Measurements from ENCODE around the gene ABCD3.

ABCD3 gene

DNA sequence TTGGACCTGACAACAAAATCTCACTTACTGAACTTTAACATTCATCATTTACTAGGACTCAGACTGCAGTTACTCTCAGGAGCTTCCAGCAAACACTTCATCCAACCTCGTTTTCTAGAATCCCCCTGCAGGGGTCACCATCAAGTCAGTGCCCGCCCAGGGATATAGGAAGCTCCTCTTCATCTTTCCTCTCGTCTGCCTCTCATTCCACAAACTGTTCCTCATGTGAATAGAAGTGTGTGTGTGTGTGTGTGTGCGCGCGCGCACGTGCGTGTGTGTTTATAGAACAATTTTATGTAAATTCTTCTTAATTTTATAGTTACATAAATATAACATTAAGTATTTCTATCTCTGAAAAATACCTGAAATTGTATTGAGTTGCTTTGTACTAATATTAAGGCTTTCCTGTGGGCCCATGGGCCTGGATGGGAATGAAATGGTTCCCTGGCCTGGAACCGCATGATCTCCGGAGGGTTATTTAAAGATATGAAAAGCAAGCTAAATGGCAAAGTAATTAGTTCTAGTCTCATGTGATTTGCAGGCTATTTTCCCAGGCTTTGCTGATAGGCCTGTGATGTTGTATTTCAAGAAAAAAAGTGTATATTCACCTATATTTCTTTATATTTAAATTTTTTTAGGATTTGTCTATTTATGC lies 21.7 kb upstream of the ABCD3 start:
- no peaks in the 10 kb centered on the region for H3K9me3 ChIP-seq (replicated peaks; ENCODE audit: insufficient read depth, low read length)
- no peak overlapping the region for H3K27ac ChIP-seq (ENCODE audit: low read length)
- H2AFZ ChIP-seq (ENCODE audit: low read length) = no peak overlapping the region
- no peak overlapping the region for H3K4me2 ChIP-seq (ENCODE audit: low read depth, low read length)
- no peak for DNase-seq
- TF ChIP-seq, protein P1, sequence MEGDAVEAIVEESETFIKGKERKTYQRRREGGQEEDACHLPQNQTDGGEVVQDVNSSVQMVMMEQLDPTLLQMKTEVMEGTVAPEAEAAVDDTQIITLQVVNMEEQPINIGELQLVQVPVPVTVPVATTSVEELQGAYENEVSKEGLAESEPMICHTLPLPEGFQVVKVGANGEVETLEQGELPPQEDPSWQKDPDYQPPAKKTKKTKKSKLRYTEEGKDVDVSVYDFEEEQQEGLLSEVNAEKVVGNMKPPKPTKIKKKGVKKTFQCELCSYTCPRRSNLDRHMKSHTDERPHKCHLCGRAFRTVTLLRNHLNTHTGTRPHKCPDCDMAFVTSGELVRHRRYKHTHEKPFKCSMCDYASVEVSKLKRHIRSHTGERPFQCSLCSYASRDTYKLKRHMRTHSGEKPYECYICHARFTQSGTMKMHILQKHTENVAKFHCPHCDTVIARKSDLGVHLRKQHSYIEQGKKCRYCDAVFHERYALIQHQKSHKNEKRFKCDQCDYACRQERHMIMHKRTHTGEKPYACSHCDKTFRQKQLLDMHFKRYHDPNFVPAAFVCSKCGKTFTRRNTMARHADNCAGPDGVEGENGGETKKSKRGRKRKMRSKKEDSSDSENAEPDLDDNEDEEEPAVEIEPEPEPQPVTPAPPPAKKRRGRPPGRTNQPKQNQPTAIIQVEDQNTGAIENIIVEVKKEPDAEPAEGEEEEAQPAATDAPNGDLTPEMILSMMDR (IDR thresholded peaks at IDR 0.05; ENCODE audit: low read length) = no peak
- TF ChIP-seq EZH2 (optimal IDR thresholded peaks at IDR 0.05; ENCODE audit: low read depth, low read length) (no peak), EZH2phosphoT487 (IDR thresholded peaks at IDR 0.05; ENCODE audit: low read length) (no peak)
- H3K4me3 ChIP-seq (ENCODE audit: low read length) = no peak overlapping the region
- no peaks in the 10 kb centered on the region for H3K36me3 ChIP-seq (replicated peaks; ENCODE audit: insufficient read depth, low read length)
- H4K20me1 ChIP-seq (ENCODE audit: insufficient read depth, low read length) = no peaks in the 10 kb centered on the region
- no peaks in the 10 kb centered on the region for H3K4me1 ChIP-seq (ENCODE audit: low read length)
- H3K79me2 ChIP-seq (ENCODE audit: low read length) = no peaks in the 10 kb centered on the region
- H3K9ac ChIP-seq (ENCODE audit: low read length) = no peak overlapping the region
- no peaks in the 10 kb centered on the region for H3F3A ChIP-seq (ENCODE audit: insufficient read depth, low read length)
- no peaks in the 10 kb centered on the region for H3K9me2 ChIP-seq (replicated peaks; ENCODE audit: insufficient read depth, low read length)
- H3K27me3 ChIP-seq (replicated peaks; ENCODE audit: insufficient read depth, low read length) = no peaks in the 10 kb centered on the region

DNA sequence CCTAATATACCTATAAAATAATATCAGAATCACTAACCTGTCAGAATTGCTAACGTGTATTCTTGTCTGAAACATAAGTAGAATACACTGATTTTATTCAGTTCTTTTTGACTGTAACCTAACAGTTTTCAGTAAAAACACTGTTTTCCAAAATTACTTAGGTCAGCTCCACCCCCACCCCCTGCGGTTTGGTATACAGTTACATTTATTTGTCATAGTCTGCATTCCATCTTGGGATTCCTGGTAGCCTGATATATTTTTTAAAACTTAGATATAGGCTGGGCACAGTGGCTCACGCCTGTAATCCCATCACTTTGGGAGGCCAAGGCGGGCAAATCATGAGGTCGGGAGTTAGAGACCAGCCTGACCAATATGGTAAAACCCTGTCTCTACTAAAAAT lies 19.8 kb upstream of the ABCD3 start:
- TF ChIP-seq EZH2phosphoT487 (IDR thresholded peaks at IDR 0.05; ENCODE audit: low read length) = no peak
- TF ChIP-seq, protein P1 (IDR thresholded peaks at IDR 0.05; ENCODE audit: low read length) = no peak
- no peak for TF ChIP-seq EZH2 (optimal IDR thresholded peaks at IDR 0.05; ENCODE audit: low read depth, low read length)
- no peak overlapping the region for H3K4me2 ChIP-seq (ENCODE audit: low read depth, low read length)
- no peaks in the 10 kb centered on the region for H3K27me3 ChIP-seq (replicated peaks; ENCODE audit: insufficient read depth, low read length)
- H3K4me1 ChIP-seq (ENCODE audit: low read length) = no peaks in the 10 kb centered on the region
- H3K27ac ChIP-seq (ENCODE audit: low read length) = no peak overlapping the region
- no peaks in the 10 kb centered on the region for H4K20me1 ChIP-seq (ENCODE audit: insufficient read depth, low read length)
- H2AFZ ChIP-seq (ENCODE audit: low read length) = no peak overlapping the region
- no peaks in the 10 kb centered on the region for H3K9me3 ChIP-seq (replicated peaks; ENCODE audit: insufficient read depth, low read length)
- H3F3A ChIP-seq (ENCODE audit: insufficient read depth, low read length) = no peaks in the 10 kb centered on the region
- DNase-seq = no peak
- H3K79me2 ChIP-seq (ENCODE audit: low read length) = no peaks in the 10 kb centered on the region
- no peaks in the 10 kb centered on the region for H3K36me3 ChIP-seq (replicated peaks; ENCODE audit: insufficient read depth, low read length)
- no peak overlapping the region for H3K9ac ChIP-seq (ENCODE audit: low read length)
- H3K9me2 ChIP-seq (replicated peaks; ENCODE audit: insufficient read depth, low read length) = no peaks in the 10 kb centered on the region
- H3K4me3 ChIP-seq (ENCODE audit: low read length) = no peak overlapping the region

DNA sequence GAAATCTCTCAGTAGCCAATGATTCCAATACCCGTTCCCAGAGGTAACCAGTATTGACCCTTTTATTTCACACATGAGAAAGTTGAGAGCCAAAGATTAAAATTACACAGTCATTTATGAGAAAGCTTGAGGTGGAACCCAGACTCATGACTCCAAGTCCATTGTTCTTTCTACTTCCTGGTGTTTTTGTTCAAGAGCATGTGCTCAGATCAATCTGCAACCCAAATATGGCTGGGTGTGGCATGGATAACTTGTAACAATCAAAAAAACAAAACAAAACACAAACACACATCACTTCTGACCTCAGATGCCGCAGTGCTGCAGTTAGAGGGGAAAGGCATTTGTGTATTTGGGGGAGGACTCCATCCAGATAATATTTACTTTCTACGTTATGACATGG lies 18.7 kb upstream of the ABCD3 start:
- Histone ChIP-seq H3K4me1 (ENCODE audit: low read length) (no peaks in the 10 kb centered on the region), H3K4me3 (ENCODE audit: low read length) (no peak overlapping the region), H3K36me3 (replicated peaks; ENCODE audit: insufficient read depth, low read length) (no peaks in the 10 kb centered on the region), H3K27me3 (replicated peaks; ENCODE audit: insufficient read depth, low read length) (no peaks in the 10 kb centered on the region), H3K27ac (ENCODE audit: low read length) (no peak overlapping the region), H3K4me2 (ENCODE audit: low read depth, low read length) (no peak overlapping the region), H3K9me3 (replicated peaks; ENCODE audit: insufficient read depth, low read length) (no peaks in the 10 kb centered on the region), H3F3A (ENCODE audit: insufficient read depth, low read length) (no peaks in the 10 kb centered on the region), H2AFZ (ENCODE audit: low read length) (no peak overlapping the region), H3K79me2 (ENCODE audit: low read length) (no peaks in the 10 kb centered on the region), H3K9ac (ENCODE audit: low read length) (no peak overlapping the region), H4K20me1 (ENCODE audit: insufficient read depth, low read length) (no peaks in the 10 kb centered on the region), H3K9me2 (replicated peaks; ENCODE audit: insufficient read depth, low read length) (no peaks in the 10 kb centered on the region)
- TF ChIP-seq, protein P1 (IDR thresholded peaks at IDR 0.05; ENCODE audit: low read length) = no peak
- TF ChIP-seq EZH2phosphoT487 (IDR thresholded peaks at IDR 0.05; ENCODE audit: low read length) (no peak), EZH2 (optimal IDR thresholded peaks at IDR 0.05; ENCODE audit: low read depth, low read length) (no peak)
- no peak for DNase-seq

All from MM.1S (cell line).